ENCODE data around the gene C7.
"Not testable (repeated sequence)": the region's sequence is repeated elsewhere in the genome, so short reads cannot be mapped to it uniquely, and the experiment has no call there.

C7 gene

DNA sequence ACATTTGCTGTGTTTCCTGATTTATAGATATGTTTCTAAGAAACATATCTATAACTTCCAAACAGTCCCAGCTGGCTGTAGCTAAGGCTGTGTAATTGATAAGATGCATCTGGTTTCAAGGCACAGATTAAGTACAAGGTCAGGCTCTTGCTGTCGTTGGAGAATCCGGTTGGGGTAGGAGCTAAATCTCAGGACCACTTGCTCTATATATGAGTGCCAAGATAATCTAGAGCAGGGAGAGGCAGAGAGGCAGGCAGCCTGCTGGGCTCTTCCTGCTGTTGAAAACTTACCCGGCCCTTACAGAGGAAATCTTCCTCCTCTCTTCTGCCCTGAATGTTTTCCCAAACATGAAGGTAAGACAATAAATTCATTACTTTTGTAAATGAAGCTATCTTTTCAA is at the start of gene C7:
Gene C7, plus strand, starts transcription at position 234 of the 400 bp plus-strand sequence. Its CDS starts 114 bp downstream, at position 348.
- DNase-seq: no peak

DNA sequence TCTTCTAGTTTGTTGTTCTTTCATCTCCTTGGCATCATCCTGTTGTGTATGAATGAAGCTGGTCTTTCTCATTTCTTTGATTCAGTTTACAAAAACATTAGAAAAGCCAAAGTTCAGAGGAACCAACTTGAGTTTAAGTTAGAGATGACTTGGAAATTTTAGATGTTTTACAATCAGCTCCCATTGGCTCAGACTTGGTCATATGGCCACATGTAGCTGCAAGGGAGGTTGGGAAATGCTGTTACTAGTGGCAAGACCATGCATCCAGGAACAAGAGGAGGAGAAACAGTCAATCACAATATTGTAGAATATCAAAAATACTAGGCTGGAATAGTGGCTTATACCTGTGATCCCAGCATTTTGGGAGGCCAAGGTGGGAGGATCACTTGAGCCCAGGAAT is 48.6 kb upstream of the C7 start:
- DNase-seq: no peak

DNA sequence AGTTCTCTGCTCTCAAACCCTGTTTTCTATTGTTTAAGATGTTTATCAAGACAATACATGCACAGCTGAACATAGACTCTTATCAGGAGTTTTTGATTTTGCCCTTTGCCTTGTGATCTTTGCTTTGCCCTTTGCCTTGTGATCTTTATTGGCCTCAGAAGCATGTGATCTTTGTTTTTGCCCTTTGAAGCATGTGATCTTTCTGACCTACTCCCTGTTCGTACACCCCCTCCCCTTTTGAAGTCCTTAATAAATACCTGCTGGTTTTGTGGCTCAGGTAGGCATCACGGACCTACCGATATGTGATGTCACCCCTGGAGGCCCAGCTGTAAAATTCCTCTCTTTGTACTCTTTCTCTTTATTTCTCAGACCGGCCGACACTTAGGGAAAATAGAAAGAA is 44.3 kb upstream of the C7 start:
- DNase-seq: not testable (repeated sequence)

DNA sequence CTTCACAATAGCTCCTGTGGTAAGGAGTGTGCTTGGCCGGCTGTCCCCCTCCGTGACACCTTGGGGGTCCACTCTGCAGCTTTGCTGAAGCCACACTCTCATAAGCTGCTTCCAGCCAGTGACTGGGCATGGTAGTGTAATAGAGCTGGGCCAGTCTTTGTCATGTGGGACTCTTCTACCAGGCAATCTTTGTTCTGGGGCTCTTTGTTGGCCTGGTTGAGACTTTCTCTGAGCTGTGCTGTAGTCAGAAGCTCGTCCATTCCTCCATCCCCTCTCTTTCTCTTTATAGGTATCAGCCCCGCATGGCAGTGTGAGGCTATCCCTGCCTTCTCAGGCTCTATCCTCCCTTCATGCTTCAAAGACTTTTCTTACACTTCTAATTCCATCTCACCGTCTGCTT is 42.5 kb upstream of the C7 start:
- DNase-seq: no peak

DNA sequence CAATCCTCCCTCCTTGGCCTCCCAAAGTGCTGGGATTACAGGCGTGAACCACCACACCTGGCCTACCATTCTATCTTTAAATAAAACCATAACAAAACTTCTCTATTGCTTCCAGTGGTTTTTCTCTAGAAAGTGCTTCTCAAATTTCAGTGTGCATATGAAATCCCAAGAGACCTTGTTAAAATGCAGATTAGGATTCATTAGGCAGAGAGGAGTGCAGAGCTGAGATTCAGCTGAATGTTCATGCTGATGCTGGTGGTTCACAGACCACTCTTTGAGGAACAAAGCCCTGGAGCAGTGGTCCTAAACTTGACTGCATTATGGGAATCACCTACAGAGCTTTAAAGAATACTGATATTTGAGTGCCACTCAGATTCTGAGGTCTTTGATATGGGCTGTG is 39.9 kb upstream of the C7 start:
- DNase-seq: no peak

DNA sequence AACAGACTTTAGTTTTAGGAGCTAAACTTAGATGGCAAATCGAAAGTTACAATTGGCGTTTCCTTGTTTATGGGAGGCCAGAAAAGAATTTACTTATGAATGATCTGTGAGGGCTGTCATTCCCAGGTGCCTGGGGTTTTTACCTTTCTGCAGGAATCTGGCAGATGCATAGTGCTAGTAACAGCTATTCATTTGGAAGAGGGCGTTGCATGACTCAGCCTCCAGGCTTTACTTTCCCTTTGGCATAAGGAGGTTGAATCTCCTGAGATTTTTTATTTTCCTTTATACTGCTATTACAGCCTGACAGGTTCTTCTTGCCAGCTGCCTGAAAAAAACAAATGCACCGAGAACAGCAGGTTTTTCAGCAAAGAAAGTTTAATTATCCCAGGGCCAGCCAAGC is 38.1 kb upstream of the C7 start:
- DNase-seq: no peak

DNA sequence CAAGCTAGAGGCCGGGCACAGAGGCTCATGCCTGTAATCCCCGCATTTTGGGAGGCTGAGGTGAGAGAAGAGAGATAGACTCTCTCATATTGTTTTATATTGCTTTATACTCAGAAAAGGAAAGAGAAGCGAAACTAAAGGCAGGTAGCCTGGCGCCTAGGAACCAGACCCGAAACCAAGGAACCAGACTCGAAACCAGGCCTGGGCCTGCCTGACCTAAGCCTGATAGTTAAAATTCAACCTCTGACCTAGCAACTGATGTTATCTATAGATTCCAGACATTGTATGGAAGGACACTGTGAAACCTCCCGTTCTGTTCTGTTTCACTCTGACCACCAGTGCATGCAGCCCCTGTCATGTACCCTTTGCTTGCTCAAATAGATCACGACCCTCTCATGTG is 37.0 kb upstream of the C7 start:
- DNase-seq: not testable (repeated sequence)

DNA sequence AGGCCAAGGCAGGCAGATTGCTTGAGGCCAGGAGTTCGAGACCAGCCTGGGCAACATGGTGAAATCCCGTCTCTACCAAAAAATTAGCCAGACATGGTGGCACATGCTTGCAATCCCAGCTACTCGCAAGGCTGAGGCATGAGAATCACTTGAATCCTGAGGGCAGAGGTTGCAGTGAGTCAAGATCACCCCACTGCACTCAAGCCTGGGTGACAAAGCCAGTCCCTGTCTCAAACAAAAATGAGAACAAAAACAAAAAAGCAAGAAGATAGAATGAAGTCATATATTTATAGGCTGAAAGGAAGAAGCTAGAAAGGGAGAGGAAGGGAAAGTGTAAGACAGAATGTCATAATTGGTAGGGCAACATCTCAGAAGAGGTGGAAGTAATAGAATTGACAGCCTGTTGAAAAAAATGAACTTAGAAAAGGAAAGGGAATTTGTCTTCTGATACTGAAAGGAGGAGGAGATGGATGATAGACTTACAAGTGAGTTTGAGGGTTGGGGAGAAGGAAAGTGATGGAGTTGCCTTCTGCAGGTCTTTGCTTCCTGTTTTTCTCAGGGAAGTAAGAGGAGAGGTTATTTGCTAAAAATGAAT is 35.9 kb upstream of the C7 start:
- DNase-seq: no peak

DNA sequence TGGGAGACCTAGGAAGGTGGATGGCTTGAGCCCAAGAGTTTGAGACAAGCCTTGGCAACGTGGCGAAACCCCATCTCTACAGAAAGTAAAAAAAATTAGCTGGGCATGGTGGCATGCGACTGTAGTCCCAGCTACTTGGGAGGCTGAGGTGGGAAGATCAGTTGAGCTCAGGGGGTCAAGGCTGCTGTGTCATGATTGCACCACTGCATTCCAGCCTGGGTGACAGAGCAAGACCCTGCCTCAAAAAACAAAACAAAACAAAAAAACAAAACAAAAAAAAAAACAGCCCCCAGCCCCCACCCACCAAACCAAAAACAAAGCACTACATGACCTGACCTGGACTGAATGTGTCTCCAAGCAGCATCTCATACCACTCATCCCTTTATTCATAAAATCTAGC is 33.3 kb upstream of the C7 start:
- no peak for DNase-seq

DNA sequence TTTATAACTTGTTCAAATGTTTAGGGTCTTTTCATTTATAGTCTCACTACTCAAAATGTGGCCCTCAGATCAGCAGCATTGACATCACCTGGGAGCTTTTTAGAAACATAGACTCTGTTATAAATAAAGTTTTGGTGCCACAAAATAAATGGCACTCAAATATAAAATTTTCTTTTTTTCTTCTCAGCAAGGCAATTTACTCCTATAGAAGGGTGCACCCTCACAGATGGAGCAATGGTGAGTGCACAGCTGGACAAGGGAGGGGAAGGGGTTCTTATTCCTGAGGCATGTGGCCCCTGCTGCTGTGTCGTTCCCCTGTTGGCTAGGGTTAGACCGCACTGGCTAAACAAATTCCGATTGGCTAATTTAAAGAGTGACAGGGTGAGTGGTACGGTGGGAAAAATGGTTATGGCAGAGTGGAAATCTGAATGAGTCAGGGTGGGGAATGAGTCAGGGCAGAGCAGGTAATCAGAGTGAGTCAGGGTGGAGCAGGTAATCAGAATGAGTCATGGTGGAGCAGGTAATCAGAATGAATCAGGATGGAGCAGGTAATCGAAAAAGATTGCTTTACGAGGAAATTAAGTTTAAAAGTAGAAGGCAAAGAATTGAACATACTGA is 31.8 kb upstream of the C7 start:
- DNase-seq: no peak

DNA sequence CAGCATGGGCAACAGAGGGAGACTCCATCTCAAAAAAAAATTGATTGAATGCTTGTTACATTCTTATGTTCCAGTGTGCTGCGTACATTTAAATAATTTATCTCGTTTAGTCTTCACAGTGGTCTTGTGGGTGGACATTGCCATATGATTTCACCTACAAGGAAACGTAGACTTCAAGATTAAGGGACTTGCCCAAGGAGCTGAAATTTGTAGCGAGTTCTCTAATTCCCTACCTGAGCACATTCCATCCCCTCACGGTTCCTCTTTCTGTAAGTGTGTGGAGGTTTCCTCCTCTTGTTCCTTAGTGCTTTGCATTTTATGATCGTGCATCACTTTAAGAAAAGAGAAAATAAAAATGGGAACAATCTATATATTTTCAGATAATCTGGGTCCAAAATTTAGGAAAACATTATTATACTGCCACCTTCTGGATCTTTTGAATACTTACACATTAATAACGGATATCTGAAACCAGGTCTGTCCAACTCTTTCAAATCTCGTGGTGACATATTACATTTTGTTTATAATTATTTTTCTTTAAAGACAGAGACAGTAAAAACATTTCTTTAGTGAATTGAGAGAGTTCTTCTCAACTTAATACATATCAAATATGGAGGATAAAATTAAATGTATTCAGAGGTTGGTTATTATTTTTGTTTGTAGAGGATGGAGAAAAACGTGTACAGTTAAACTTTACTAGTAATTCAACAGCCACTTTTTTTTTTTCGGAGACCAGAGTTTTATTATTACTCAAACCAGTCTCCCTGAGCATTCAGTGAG is 29.9 kb upstream of the C7 start:
- DNase-seq: peak in 1 of 2 donors; percentile 41

DNA sequence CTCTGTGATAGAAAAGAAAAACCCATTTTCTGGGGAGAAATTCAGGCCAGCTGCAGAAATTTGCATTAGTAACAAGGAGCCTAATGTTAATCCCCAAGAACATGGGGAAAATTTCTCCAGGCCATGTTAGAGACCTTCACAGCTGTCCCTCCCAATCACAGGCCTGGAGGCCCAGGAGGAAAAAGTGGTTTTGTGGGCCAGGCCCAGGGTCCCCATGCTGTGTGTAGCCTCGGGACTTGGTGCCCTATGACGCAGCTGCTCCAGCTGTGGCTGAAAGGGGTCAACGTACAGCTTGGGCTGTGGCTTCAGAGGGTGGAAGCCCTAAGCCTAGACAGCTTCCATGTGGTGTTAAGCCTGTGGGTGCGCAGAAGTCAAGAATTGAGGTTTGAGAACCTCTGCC is 27.0 kb upstream of the C7 start:
- DNase-seq: no peak

DNA sequence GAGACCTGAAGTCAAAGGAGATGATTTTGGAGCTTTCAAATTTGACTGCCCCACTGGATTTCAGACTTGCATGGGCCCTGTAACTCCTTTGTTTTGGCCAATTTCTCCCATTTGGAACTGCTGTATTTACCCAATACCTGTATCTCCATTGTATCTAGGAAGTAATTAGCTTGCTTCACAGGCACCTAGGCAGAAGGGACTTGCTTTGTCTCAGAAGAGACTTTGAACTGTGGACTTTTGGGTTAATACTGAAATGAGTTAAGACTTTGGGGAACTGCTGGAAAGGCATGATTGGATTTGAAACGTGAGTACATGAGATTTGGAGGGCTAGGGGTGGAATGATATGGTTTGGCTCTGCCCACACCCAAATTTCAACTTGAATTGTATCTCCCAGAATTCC is 26.2 kb upstream of the C7 start:
- not testable (repeated sequence) for DNase-seq

DNA sequence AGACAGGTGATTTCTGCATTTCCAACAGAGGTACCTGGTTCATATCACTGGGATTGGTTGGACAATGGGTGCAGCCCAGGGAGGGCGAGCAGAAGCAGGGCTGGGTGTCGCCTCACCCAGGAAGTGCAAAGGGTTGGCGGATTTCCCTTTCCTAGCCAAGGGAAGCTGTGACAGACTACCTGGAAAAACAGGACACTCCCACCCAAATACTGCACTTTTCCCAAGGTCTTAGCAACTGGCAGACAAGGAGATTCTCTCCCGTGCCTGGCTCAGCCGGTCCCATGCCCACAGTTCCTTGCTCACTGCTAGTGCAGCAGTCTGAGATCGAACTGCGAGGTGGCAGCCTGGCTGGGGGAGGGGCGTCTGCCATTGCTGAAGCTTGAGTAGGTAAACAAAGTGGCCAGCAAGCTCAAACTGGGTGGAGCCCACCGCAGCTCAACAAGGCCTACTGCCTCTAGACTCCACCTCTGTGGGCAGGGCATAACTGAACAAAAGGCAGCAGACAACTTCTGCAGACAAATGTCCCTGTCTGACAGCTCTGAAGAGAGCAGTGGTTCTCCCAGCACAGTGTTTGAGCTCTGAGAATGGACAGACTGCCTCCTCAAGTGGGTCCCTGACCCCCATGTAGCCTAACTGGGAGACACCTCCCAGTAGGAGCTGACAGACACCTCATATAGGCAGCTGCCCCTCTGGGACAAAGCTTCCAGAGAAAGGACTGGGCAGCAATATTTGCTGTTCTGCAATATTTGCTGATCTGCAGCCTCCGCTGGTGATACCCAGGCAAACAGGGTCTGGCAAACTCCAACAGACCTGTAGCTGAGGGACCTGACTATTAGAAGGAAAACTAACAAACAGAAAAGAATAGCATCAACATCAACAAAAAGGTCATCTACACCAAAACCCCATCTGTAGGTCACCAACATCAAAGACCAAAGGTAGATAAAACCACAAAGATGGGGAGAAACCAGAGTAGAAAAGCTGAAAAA is 13.6 kb upstream of the C7 start:
- DNase-seq: not testable (repeated sequence)

DNA sequence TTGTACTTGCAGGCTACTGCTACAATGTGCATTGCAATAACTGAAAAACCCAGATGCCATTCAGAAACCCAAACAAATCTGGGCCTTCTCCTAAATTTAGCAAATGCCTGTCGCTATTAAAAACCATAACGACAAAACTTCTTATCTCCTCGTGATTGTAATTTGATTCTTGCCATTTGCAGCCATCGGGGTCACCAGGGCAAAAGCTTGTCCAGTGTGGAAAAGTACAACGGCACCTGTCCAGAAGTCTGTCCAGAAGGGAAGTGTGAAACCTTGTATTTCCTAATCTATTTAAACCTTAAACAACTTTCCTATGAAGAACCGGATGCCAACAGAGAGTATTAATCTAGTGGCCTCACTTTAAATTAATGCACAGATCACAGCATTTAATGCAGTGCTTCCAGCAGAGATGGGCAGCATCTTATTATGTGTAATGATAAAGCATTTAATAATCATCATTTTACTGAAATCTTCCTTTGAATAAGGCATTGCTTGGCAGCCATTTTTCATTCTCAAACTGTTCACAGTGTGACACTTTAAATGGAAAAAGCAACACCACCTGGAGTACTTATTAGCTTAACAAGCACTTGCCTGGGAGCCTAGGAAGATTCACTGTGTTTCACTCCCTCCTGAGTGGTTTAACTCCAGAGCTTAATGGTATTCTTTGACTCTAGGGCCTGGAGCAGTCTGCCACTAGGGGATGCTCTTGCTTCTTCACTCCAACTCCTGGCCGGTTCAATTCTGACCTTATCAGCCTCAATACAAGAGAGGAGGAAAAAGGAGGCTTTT is 4.9 kb upstream of the C7 start:
- DNase-seq: peak in 1 of 2 donors; percentile 26

DNA sequence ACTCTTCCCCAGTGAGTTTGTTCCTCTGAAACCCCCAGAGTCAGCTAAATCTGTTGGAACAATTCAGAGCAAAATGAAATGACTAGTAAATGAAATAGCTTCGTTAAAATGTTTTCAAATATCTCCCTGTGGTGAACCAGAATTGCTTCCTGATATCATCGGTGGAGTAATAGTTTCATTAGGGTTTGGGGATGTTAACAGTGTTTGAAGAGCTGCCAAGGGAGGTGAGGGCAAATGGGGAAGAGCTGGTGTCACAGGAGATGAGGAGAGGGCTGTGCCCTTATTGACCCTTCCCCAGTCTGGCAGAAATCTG is 4.3 kb upstream of the C7 start:
- DNase-seq: no peak

DNA sequence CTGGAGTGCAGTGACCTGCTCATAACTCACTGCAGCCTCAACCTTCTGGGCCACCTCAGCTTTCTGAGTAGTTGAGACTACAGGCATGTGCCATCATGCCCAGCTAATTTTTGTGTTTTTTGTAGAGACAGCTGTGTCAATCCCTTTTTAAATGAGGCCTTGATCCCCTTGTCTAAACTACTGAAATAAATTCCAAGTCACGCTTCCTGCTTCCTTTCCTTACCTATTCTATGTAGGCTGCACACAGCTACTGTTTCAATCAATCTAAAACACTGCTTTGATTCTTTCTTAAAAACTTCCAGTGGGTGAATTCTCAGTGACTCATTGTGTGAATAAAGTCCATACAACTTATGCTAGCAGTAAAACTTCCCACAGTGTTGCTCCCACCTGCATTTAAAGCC is 2.9 kb upstream of the C7 start:
- no peak for DNase-seq

DNA sequence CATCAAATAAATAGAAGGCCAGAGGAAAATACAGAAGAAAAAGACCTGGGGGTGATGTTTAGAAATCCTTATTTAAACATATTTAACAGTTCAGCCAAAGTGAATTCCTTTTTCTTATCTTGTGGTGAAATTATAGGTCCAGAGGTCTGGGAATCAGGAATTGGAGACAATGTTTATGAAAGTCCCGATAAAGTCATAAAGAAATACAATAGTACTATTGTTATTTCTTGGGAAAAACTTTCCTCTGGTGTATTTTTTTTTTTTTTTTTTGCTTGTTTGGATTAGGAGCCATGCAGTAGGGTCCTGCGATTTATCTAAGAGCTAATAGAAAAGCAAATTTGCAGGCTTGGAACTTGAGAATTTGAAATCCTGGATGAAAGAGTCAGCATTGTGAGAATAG is 426 bp downstream of the C7 start:
- no peak for DNase-seq

DNA sequence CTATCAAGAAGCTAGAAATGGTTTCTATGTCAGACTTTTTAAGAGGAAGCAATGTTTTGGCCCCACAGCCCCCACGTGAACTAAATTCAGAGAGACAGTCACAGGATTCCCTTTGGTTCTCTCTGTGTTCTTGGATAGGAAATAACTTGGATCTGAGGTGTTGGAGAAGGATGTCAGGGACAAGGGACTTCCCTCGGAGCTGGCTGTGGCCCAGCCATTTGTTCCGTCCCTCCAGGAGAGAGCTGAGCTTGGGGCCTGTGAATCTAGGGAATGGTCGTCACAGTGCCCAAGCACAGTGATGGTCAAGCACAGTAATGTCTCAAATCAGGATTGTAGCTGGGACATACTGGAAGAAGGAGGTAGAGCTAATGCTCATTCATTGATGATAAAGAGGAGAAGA is 2.0 kb downstream of the C7 start:
- DNase-seq: no peak

DNA sequence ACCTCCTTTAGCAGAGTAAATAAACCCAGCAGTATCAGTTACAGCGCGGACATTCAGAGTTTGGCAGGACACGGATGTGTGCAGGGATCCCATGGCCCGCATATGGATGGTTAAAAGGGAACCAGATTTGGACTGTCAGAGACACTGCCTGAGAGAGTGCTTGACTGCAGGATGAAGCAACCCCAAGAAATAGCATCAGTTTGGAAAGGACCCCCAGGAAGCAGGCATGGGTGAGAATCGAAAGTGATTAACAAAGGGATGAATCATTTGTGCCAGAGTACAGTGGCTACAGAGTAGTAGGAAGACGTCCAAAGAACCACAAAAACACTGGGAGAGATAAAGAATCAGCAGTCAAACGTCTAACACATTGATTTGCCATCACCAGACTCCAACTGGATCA is 5.5 kb downstream of the C7 start:
- no peak for DNase-seq

DNA sequence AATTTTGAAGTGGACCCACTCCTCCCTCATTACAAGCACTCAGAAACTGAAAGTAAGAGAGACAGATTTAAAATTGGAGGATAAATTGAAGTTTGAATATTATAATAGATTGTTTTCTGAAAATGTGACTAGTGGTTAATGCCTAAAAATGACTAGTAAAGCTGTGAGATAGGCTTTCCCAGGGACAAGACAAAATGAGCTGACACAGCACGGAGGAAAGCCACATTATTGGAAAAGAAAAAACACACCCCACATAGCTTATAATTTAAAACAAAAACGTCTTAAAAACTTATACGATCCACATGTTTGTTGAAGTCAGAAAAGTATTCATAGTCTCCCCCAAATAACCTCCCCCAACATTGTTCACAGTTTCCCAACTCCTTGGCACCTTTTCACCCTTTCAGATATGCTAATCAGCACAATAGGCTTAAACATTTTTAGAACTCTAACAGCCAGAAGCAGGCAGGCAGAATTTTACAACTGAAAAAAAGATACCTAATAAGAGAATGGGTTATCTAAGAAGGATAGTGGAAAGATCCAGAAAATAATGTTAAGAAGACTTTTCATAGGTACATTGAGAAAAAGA is 6.1 kb downstream of the C7 start:
- no peak for DNase-seq

DNA sequence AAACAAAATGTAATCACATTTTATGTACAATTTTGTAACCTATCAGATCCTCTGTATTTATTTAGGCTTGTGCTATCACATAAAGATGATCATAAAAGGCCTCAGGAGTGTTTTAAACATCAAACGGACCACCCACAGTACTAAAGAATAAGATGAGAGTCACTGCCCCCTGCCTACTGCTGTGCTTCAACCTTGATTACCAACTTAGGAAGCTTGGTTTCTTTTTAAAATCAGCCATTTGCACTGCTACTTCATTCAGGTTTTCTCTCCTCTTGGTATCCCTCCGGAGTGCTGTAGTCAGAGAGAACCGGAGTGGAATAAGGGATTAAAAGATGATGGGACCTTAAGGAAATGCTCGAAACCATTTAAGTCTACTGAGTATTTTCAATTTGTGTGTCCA is 6.9 kb downstream of the C7 start:
- DNase-seq: no peak

Measured in CD4-positive, alpha-beta T cell treated with Interleukin-4 for 1 hour (primary cell).